Cardiac fibroblast (primary cell): ENCODE results near the gene TMEM135.

Source experiments
- DNase-seq, 2 donors: peaks; one replicate each; pipeline versions ENCODE4 v3.0.0 to v3.0.0-alpha.2; 2010; ENCODE audit warnings: low read depth in 2 of 2
- H3K4me3 ChIP-seq, 2 donors: replicated peaks in 1 of 2; 1 replicate in 1 of 2; 2 replicates in 1 of 2; pipeline ENCODE4 v1.5.1; 2011; ENCODE audit warnings: low read depth in 2 of 2, low read length in 2 of 2, mild to moderate bottlenecking in 2 of 2, moderate library complexity in 1 of 2
- TF ChIP-seq, protein P1 (sequence below): IDR thresholded peaks from one replicate; pipeline ENCODE4 v1.5.1; 2011; ENCODE audit warnings: low read depth, mild to moderate bottlenecking, low read length, inconsistent platforms

TMEM135 gene

DNA sequence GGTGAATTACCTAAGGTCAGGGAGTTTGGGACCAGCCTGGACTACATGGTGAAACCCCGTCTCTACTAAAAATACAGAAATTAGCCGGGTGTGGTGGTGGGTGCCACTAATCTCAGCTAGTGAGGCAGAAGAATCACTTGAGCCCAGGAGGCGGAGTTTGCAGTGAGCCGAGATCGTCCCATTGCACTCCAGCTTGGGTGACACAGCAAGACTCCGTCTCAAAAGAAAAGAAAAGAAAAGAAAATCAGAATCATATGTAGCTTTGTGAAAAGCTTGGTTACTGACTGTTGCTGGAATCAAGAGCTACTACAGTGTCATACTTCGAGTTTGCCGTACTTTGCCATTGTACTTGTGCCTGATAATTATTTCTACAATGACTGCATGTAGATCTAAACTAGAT, 4.2 kb upstream of the TMEM135 start:
- TF ChIP-seq, protein P1, sequence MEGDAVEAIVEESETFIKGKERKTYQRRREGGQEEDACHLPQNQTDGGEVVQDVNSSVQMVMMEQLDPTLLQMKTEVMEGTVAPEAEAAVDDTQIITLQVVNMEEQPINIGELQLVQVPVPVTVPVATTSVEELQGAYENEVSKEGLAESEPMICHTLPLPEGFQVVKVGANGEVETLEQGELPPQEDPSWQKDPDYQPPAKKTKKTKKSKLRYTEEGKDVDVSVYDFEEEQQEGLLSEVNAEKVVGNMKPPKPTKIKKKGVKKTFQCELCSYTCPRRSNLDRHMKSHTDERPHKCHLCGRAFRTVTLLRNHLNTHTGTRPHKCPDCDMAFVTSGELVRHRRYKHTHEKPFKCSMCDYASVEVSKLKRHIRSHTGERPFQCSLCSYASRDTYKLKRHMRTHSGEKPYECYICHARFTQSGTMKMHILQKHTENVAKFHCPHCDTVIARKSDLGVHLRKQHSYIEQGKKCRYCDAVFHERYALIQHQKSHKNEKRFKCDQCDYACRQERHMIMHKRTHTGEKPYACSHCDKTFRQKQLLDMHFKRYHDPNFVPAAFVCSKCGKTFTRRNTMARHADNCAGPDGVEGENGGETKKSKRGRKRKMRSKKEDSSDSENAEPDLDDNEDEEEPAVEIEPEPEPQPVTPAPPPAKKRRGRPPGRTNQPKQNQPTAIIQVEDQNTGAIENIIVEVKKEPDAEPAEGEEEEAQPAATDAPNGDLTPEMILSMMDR: no peak
- DNase-seq: no peak
- H3K4me3 ChIP-seq: no peak overlapping the region

DNA sequence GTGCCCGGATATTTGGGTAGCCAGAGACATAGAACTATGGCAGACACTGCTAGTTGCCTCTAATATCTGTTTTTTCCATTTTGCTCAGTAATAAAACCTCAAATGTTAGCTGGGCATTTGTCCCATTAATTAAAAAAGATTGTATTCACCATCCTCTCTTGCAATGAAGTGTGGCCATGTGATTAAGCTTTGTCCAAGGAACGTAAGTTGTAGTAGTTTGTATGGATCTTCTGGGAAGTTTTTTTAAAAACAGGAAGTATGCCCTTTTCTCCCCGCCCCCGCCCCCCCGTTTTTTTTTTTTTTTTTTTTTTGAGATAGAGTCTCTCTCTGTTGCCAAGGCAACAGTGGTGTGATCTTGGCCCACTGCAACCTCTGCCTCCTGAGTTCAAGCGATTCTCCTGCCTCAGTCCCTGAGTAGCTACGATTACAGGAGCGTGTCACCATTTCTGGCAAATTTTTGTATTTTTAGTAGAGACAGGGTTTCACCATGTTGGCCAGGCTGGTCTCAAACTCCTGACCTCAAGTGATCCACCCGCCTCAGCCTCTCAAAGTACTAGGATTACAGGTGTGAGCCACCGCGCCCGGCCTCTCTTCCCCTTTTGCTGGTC, 1.7 kb upstream of the TMEM135 start:
- TF ChIP-seq, protein P1: no peak
- DNase-seq: peak in 1 of 2 donors; percentile 11
- no peak overlapping the region for H3K4me3 ChIP-seq

DNA sequence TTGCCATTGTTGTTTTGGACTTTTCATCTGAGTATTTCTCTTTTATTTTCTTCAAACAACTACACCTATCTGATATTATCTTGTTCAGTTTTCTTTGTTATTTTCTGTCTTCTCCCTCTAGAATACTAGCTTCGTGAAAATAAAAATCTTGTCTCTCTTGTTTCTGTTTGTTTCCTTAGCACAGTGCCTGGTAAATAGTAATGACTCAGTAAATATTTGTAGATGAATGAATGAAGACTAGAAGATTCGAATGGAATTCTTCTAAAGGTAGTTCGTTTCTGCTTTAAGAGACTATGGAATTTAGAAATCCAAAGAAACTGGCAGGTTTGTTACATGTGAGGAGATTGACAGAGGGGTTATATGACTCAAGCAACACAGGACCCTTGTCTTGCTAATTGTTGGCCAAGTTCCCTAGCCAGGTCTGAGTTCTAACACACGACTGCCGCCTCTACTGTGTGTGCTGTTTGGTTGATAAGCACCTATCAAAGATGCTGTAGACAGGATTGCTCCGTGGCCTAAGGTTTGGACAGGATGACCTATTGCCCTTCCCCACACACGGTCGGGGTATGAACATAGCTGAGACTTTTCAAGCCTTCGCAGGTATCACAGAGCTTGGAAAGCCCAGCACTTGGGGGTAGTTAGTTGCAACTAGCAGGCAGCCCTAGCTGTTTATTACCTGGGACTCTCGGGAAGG, 831 bp upstream of the TMEM135 start:
- H3K4me3 ChIP-seq: peak overlapping the region; percentile 94
- TF ChIP-seq, protein P1: no peak
- peak in 1 of 2 donors; percentile 8 for DNase-seq

DNA sequence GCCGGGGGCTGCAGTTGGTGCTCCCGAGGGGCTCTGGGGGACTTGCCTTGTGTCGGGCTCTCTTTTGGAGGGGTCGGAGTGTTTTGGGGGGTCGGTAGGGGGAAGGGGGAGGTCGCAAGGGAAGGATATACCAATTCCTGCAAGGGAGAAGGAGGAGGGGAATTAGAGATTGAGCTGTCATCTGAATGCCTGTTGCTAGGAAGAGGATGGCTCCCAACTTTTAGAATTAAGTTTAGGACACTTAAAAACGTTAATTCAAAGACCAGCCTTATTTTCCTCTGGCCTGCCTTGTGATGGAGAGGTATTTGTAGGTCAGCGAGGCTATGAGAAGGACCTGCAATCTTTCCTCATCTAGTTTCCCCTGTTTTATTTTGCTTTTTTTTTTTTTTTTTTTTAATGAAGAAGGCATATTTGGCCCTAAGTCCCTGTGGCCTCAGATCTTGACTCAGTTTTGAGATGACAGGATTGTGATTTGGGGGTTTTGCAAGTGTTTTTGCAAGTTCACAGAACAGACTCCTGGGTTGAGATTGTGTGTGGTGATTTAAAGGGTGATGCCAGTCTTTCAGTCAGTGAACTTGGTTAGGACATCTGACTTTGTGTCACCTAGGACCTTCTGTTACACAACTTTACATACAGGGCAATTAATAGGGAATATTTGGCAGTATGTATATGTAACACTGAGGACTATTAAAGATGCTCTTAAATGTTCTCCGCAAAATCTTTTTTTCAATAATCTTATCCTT, 672 bp downstream of the TMEM135 start:
- peak; percentile 17 to 21 for DNase-seq
- H3K4me3 ChIP-seq: peak overlapping the region; percentile 94

DNA sequence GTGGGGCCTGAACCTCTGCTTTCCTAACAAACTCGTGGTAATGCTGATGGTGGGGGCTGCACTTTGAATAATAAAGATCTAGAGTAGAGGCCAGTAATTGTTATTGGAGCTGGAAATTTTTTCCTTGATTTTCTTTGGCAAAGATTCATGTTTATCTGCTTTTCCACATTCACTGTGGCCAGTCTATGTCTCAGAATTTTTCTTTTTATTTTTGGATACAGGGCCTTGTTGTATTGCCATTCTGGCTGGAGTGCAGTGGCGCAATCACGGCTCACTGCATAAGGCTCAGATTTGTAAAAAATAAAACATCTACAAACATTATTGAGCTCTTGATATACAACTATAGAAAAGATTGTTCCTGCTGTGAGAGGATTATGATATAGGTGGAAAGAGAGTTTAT, 1.6 kb downstream of the TMEM135 start:
- DNase-seq: peak; percentile 35 to 61
- H3K4me3 ChIP-seq: peak overlapping the region; percentile 94
- TF ChIP-seq, protein P1: no peak

More for the DNA sequence above, 672 bp downstream of the TMEM135 start:
- TF ChIP-seq, protein P1: no peak

DNA sequence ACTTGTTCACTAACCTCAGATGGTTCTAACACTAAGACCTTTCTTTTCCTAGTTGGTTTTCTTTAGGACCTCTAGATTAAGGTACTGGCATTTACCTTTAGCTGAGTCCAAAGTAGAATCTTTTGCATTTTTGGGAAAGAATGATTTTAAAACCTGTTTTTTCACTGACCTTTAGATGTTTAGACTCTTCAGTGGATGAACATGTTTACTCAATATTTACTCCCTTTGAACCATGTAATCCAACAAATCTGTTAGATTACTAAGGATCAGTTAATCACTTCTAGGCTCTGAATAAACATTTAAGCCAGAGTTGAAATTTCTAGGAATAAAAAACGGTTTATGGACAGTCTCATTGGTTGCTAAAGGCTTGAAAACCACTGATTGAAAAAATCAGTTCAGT, 6.2 kb downstream of the TMEM135 start:
- TF ChIP-seq, protein P1: no peak
- no peak for DNase-seq
- H3K4me3 ChIP-seq: no peak overlapping the region
